GM21447 (cell line): Measurements from ENCODE around the gene SUCLG1.
"Not testable (repeated sequence)": the region's sequence is repeated elsewhere in the genome, so short reads cannot be mapped to it uniquely, and the experiment has no call there.

Experiments
- ATAC-seq: cut with Tn5 transposase; IDR thresholded peaks from one replicate; pipeline ENCODE4 v1.9.1; 2021; ENCODE audit not compliant: unreplicated experiment

The SUCLG1 gene

GRCh38 chr2:84459018-84459943 is at the start of gene SUCLG1:
SUCLG1 (minus strand) TSS chr2:84459280; CDS start chr2:84459269, 11 bp downstream.
- ATAC-seq: peak; percentile 92

- ATAC-seq: no peak
Observed at GRCh38 chr2:84498150-84498799, 39.2 kb upstream of the SUCLG1 start.

- no peak for ATAC-seq
Observed at GRCh38 chr2:84497285-84497684, 38.2 kb upstream of the SUCLG1 start.

DNA sequence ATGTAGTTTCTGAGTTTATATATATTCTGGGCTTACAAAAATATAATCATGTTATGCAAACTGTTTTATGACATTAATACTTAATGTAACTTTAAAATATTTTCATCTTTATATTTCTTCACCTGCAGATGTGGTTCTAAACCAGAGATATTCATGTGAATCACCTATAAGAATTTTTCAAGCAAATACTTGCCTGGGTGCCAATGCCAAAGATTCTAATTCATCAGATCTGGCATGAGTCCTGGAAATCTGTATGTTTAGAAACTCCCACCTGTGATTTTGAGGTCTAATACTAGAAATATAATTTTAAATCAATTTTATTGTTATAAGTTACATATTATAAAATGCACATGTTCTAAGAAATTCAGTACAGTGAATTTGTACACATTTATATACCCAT is 37.3 kb upstream of the SUCLG1 start:
- ATAC-seq: no peak

- peak; percentile 72 for ATAC-seq
Observed at GRCh38 chr2:84495539-84496146, 36.6 kb upstream of the SUCLG1 start.

DNA sequence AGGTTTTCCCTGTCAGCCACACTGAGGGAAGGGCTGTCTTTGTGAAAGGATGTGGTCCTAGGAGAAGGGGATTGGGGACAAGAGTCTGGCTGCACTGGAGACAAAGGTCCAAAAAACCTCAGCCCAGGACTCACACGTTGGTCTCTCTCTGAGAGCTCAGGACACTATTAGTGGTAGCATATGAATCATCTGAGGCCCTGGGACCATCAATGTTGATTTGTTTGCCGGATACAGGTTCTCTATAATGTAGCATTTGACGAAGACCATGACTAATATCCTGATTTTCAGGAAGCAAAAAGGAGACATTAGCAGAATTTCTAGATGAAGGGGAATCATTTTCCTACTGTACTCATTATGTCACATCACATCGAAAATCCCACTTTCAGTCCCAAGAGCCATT is 35.0 kb upstream of the SUCLG1 start:
- ATAC-seq: no peak

DNA sequence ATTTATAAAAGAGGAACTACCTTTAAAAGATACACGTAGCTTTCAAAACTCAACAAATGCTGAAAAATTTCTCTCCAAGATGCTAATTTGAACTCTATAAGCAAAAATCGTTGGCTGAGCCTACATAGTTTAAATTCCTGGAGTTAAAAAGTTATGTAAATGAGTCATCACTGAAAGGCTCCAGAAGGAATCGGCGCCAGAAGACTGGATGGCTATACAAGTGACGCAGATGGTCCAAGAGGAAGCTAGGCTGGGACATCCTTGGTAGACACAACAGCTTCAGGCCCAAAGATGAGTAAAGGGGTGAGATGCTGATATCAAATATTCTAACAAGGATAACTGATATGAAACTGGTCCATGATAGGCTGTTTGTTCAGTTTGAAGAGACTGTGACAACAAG is 34.4 kb upstream of the SUCLG1 start:
- ATAC-seq: no peak

- no peak for ATAC-seq
Observed at GRCh38 chr2:84492571-84492970, 33.5 kb upstream of the SUCLG1 start.

GRCh38 chr2:84491741-84492140 is 32.7 kb upstream of the SUCLG1 start:
- ATAC-seq: no peak

- ATAC-seq: no peak
Observed at GRCh38 chr2:84491256-84491655, 32.2 kb upstream of the SUCLG1 start.

- ATAC-seq: no peak
Observed at GRCh38 chr2:84487298-84487996, 28.4 kb upstream of the SUCLG1 start.

DNA sequence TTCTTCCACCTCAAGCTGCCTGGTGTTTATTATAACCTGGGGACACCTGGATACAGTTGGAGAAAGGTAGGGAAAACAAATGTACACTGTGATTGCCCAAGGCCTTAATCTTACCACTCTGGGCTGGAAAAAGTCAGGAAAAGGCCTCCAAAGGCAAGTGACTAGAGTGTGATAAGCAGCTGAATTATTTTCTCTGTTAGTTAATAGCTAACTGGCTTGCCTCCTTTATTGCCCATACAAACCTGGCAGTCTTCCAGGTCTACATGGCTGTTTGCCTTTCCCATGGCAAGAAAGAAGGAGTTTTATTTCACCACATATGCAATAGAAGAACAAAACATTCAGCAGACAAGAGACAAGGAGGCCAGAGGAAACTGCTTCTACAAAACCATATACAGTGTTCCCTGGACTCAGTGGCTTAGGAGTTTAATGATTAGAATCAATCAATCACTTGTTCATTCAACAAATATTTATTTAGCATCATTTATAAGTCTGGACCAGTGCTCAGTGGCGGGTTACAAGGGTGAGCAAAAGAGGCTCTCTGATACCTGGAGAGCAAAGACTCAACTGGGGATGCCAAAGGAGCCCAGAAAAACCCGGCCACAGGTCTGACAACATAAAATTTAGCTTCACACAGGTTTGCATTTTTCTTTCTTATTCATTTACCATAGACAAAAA is 27.5 kb upstream of the SUCLG1 start:
- no peak for ATAC-seq

DNA sequence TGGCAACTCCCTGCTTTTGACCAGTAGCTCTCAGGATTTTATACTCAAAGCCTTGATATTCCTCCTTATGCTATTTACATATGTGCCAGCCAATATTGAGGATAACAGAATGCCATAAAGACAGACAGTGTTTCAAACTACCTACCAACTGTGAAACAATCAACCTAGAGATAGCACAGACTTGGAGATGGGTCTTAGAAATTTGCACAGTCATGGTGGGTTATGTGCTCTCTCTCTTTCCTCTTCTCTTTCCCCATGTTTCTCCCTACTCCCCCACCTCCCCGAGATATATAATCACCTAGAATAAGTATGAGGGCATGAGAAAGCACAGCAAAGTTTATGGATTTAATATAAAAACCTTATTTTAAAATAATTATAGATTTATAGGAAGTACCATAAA is 24.2 kb upstream of the SUCLG1 start:
- no peak for ATAC-seq

- ATAC-seq: no peak
Observed at GRCh38 chr2:84482603-84483002, 23.5 kb upstream of the SUCLG1 start.

- ATAC-seq: no peak
Observed at GRCh38 chr2:84481702-84482101, 22.6 kb upstream of the SUCLG1 start.

DNA sequence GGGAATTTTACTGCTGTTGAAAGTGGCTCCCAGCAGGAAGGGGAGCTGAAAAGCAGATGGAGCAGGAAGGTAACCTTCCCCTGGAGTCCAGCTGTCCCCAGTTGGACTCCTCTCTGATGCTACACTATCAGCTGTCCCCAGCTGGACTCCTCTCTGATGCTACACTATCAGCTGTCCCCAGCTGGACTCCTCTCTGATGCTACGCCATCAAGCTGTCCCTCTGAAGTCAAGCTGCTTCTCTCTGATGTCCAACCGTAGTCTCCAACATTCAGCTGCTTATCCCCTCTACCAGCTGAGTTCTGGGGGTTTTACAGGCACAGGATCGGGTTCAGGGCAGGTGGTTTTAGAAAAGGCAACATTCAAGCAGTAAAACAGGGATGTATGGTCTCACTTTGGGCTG is 19.8 kb upstream of the SUCLG1 start:
- ATAC-seq: no peak

DNA sequence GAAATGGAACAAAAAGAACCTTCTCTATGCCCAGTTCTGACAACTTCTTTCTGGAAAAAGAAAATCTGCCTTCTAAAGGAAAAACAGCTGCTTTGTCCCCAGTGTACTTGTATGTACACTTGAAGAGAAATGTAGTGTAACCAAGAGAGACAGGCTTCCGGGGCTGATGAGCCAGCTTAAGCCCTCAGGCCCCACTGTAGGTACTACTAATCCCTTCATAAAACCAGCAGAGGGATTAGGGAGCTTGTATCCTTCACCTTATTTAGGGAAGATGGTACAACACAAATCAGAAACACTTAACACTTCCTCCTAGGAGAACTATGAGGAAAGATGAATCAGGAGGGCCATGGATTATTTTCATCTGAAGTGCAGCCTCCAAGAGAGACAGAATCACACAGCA is 18.8 kb upstream of the SUCLG1 start:
- no peak for ATAC-seq

DNA sequence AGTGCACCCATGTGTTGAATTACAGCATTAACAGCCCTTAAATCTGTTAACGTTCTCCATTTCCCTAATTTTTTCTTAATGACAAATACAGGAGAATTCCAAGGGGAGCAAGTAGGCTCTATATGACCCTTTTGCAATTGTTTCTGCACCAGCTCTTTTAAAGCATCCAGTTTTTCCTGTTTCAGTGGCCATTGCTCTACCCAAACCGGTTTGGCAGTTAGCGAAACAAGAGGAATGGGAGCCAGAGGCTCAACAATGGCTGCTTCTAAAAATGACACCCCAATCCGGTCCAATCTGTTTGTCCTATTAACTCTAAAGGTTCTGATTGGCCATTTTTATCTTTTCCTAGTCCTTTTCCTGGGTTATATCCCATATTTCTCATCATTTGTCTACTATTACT is 15.1 kb upstream of the SUCLG1 start:
- no peak for ATAC-seq

- no peak for ATAC-seq
Observed at GRCh38 chr2:84472856-84473565, 13.9 kb upstream of the SUCLG1 start.

- ATAC-seq: not testable (repeated sequence)
Observed at GRCh38 chr2:84472423-84472822, 13.3 kb upstream of the SUCLG1 start.
